ENCODE data around the gene PITPNM3.
"Not testable (repeated sequence)": the region's sequence is repeated elsewhere in the genome, so short reads cannot be mapped to it uniquely, and the experiment has no call there.

GRCh38 chr17:6482796-6483195 lies 73.6 kb downstream of the PITPNM3 start:
- TF ChIP-seq CTCF (IDR thresholded peaks at IDR 0.05); POLR2A (IDR thresholded peaks at IDR 0.05); POLR2AphosphoS5 (IDR thresholded peaks at IDR 0.05; ENCODE audit: insufficient read depth in 1 of 2, low read depth in 1 of 2): not testable (repeated sequence)
